HG03135 (cell line): ENCODE data around the gene ATP2C2.

Experiments
- ATAC-seq: cut with Tn5 transposase; IDR thresholded peaks from one replicate; pipeline ENCODE4 v1.9.1; 2021; ENCODE audit warnings: mild to moderate bottlenecking, moderate library complexity; ENCODE audit not compliant: unreplicated experiment

Gene ATP2C2

DNA sequence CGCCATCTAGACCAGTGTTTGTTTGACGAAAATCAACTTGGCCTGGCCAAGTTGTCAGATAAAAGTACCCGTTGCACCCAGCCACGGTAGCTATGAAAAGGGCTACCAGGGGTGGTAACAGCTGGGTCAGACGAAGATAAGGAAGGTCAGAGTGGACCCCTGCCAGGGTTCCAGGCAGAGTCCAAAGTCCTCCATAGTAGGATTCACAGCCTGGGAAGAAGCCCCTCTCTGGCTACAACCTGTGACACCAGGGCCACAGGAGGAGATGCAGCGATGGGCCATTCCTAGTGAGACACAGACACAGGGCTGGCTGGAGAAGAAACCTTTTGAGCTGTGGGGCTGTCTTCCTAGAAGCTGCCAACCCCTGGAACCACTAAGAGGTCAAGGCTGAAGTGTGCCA lies 96.8 kb downstream of the ATP2C2 start:
- ATAC-seq = no peak

DNA sequence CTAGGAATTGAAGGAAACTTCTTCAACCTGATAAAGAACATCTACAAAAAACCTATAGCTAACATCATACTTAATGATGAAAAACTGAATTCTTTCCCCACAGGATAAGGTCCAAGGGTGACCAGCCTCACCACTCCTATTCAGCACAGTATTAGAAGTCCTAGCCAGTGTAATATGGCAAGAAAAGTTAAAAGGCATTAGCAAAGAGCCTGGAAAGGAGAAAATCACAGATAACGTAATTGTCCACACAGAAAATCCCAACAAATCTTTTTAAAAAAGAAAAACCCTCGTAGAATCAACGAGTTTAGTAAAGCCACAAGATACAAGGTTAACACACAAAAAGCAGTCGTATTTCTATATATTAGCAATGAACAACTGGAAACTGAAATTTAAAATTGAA lies 98.4 kb downstream of the ATP2C2 start:
- ATAC-seq = no peak

DNA sequence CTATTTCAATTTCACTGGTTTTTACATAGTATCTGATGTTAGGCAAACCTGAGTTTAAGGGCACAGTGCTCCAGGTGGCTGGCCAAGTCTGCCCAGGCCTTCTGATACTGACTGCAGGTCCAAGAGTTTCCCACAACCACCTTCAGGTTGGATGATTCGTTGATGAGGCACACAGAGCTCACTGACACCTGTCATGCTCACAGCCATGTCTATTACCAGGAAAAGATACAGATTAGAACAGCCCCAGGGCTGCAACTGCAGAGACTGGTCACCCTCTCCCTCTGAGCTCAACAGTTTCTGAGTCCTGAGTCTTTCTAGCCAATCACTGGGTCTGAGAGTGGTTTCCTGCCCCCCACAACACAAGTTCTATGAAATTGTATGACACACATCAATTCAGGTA lies 98.9 kb downstream of the ATP2C2 start:
- no peak for ATAC-seq

DNA sequence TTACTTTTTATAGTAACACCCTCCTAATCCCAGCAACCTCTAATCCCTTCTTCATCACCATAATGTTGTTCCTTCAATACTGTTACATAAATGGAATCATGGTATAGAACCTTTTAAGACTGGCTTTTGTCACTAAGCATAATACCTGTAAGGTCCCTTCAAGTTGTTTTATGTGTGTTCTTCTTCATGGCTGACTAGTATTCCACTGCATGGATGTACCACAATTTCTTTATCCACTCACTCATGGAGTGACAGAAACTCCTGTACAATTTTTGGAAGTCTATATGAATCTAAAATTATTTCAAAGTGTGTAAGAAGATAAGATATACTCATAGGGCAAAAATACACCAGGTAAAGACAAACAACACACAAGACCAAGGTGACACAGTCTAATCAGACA lies 99.4 kb downstream of the ATP2C2 start:
- no peak for ATAC-seq

DNA sequence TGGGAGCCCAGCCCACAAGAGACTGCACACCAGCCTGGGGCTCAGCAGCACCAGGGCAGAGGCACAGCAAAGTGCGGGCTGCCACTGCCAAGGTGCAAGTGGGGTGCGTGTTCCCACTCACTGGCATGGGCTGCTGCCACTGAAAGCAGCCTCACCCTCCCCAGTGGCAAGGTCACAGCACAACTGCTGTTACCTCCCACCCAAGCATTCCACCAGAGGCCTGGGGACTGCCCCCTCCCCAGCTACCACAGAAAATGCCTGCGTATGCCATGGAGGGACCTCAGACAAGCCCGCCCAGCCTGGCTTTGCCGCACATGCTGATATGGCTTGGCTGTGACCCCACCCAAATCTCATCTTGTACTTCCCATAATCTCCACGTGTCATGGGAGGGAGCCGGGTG lies 103.0 kb downstream of the ATP2C2 start:
- no peak for ATAC-seq

DNA sequence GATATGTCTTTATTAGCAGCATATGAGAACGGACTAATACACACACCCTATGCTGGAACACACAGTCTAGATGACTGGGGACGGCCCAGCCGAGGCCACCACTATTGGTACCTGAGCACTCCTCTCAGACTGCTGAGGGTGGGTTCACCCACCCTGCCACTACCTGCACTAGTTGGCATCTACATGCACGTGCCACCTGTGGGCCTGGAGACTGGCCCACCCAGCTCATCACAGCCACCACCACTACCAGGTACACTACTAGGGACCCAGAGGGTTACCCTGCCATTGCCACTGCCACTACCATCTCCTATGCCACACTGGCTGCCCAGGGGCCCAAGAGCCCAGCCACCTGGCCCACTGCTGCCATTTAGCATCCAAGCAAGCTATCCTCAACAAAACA lies 103.6 kb downstream of the ATP2C2 start:
- ATAC-seq = no peak

DNA sequence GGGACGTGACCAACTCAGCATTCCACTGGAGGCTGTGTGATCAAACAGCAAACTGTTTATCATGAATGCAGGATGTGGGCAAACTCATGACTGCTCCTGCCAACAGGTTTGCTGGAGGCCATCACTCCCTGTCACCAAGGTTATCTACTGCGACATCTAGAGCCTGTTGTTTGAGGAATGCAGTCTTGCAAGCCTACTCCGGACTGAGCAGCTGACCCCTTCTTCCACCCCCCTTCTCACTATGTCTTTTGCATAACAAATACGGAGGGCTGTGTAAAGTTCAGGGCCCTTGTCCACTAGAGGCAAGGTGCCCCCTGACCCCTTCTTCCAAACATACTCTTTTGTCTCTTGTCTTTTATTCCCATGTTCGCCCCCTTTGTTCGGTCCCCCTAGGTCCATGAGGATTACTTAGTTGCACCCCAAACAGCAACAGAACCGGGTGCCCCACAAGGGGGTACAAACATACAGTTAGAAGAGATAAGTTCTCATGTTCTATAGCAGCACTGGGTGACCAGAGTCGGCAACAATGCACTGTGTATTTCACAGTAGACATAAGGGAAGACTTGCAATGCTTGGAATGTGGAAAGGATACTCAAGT lies 107.4 kb downstream of the ATP2C2 start:
- ATAC-seq = no peak

DNA sequence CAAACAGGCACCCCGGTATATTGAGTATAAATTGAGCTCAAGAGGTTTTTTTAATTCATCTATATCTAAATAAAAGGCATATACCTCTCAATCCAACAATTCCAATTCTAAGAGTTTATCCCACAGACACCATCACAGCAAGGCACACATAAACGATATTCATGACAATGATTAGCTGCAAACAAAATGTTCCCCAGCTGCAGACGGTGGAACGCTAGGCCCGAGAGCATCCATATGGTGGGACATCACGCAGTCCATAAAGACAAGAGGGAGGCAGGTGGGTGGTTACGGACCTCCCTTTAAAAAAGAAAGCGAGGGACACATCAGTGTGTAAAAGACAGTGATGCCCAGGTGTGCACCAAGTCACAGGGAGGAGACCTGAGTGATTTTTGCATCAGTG lies 108.1 kb downstream of the ATP2C2 start:
- ATAC-seq = no peak

DNA sequence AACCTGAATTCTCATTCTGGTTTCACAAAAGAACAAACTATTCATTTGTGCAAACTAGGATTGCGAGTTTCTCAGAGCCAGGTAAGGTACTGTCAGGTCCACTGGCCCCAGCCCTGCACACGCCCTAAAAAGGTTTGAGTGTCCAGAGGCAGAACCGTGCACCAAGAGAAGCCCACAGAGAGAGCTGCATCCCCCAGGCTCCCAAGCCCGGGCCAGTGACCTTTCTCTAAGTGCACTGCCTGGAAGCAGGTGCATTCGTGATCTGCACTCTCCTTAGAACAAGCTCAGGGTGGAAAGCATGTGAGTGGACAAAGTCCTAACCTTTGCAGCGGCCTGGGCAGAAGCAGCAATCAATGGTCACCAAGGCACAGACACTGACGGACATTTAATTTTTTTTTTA lies 109.3 kb downstream of the ATP2C2 start:
- no peak for ATAC-seq

DNA sequence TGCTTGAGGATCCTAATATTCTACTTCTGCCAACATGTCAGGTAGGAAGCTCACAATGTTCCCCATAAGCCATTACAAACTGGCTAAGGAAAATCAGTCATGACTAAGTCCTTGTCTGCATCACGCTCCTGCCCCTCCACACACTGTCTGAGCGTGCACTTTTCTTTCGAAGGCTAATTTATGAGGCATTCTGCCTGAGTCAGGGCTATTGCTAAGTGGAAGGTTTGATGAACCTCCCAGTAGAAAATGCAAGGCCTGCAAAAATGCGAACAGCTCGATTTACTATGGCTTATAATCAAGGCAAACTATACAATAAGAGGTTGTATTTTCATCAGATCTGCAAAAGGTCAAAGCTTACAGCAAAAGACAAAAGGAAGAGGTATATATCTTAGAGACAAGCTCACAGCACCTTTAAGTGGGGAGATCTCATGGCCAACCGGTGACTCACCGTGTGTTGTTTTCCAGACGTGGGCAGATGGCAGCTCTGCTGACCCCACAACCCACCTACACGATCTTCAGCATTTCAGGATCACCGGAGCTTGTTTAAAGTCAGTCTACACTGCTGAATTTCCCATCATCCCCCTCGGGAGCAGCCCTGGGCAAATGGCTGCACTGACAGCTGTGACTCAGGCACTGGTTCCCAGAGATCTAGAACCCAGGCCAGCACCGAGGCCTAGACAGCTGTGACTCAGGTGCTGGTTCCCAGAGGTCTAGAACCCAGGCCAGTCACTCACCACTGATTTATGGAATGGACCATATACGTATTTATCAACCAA lies 110.0 kb downstream of the ATP2C2 start:
- ATAC-seq = no peak

DNA sequence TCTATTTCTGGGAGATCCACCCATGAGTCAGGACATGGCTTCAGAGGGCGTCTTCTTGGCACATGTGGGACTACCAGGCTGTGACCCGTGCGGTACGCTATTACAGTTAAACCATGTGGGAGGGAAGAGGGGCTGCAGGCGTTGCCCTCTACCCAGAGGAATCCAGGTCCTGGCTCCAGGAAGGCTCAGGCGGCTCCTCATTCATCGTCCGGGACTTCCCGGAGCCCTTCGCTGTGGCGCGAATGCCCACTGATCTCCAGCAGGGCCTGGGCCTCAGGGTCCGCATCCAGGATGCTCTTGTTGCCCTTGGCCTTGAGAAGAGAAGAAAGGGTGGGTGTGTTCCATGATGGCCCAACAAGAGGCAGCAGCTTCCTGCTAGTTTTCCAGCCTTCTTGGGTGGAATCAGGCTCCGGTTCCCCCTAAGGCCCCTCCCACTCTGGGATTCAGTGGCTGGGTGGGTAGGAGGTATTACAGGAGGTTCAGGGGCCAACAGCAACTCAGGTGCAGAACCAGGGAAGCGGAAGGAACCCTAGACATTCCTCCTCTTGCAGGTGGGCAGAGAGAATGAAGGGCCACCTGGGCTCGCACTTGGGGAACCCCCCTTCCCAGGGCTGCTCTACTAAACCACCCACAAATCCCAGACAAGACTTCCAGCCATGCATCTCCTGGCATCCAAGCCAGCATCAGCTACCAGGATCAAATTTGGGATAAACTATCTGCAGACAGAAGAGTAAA lies 111.5 kb downstream of the ATP2C2 start:
- no peak for ATAC-seq

DNA sequence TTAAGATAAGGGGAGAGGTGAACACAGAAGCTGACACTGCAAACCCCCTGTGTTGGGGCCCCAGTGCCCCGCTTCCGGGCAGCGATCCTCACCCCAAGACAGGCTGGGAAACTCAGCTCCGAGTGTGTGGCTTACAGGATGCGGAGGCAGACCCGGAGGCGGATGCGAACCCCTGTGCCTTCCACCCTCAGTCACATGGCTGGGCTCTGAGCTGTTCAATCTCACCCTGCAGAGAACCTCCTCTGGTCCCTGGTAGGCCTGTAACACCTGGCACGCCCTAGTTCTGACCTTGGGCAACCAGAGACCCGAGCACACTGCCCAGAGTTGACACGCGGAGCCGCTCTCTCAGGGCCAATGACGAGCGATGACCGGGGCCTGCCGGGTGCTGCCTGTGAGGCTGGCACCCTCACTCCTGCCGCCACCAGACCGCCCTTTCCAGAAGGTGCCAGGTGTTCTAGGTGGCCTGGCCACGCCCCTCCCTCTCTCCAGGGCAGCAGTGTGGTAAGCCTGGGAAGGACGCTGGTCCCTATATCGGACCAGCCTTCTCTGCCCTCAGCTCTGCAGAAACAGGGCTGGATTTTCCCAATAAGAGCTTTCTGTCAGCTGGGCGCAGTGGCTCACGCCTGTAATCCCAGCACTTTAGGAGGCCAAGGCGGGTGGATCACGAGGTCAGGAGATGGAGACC lies 112.9 kb downstream of the ATP2C2 start:
- ATAC-seq = no peak

DNA sequence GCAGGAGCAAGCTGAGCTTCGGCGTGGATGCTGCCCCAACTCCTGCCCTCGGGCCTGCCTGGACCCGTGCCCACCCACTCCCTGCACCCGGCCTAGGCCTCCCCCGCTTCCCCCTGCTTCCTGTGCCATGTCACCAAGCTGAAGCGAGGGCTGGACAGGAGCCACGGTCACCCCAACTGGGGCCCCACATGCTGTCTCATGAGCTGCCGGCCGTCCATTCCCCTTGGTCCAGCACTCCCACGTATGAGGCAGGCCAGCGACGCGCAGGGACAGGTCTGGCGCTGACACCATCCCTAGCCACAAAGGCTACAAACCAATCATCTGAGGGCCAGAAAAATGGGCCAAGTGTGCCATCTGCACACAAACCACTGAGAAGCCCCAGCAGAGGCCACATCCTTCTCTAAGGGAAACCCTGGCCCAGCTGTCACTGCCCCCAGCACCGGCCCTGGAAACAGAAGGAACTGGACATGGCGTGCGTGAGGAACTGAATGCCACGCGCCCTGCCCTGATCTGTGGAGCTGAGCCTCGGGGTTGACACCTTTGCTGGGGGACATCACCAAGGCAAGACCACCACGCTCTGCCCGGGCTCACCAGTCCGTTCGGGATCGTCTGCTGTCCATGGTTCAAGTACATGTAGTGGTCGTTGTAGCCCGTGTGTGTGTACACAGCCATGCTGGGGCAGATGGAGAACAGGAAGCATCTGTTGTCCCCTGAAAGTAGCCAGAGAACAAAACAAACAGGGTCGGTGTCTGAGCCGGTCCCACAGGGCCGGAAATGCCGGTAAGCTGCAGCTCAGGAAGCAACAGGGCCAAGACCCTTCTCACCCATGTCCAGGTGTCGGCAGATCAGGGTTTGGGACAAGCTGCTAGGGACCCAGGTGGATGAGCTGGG lies 113.9 kb downstream of the ATP2C2 start:
- no peak for ATAC-seq

DNA sequence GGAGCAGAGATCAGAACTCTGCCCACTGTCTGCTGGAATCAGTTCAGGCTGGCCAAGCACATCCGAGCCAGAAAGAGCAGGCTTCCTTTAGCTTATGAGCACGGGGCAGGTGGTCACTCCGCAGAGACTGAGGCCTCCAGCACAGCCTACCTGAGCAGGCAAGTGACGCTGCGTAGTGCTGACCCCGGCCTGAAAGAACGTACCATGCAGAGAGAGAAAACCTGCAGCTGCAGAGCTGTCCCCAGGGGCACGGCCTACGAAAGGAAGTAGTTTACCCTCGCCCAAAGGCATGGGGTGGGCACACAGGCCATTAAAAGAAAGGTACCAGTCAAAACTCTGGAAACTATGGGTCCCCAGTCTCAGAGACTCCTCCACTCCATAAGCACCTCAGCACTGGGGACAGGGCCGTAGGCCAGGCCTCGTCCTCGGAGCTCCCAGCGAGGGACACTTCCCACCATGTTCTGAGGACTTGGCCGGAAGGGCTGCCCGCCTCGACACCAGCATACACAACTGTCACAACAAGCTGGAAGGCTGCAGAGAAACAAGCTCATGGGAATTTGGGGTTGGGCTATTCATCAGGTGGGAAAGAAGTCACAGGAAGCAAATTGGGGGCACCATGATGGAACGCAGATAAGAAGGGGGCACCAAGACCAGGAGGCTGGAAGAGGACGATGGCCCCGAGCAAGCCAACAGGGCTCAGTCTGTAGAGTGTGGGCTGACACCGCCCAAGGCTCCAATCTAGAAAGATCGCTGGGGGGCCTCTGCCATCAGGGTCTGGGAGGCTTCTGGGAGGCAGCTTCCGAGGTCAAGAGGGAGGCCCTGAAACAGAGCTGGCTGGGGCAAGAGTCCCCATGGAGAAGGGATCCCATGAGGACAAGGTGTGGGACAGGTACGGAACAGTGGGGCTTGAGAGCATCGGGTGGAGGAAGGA lies 114.9 kb downstream of the ATP2C2 start:
- no peak for ATAC-seq

DNA sequence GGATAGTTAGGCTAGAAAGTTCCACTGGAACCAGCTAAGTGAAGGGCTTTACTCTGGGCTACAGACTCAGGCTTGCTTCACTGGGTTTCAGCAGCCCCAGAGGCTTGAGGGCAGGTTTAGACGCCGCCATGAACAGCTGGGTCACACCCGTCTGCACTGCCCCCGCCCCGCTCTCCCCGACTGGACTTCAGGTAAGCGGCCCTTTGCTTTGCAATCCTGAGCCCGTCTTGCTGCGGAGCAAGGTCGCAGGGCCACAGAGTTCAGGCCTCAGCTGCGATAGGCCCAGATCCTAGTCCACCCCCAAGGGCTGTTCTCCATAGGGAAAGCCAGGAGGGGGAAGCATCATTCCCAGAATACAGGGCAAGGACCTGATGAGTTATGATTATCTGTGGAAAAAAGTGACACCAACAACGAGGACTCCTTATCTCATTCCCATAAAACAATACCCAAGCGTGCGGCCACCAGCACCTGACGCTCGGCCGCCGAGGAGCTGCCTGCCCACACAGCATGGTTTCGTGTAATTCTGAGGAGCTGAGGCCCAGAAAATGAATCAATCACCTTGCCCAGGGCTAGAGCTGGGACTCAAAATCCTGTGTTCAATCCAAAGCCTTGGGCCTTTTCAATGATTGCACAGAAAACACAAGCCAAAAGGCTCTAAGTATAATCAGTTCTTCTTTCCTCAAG lies 115.7 kb downstream of the ATP2C2 start:
- ATAC-seq = no peak

DNA sequence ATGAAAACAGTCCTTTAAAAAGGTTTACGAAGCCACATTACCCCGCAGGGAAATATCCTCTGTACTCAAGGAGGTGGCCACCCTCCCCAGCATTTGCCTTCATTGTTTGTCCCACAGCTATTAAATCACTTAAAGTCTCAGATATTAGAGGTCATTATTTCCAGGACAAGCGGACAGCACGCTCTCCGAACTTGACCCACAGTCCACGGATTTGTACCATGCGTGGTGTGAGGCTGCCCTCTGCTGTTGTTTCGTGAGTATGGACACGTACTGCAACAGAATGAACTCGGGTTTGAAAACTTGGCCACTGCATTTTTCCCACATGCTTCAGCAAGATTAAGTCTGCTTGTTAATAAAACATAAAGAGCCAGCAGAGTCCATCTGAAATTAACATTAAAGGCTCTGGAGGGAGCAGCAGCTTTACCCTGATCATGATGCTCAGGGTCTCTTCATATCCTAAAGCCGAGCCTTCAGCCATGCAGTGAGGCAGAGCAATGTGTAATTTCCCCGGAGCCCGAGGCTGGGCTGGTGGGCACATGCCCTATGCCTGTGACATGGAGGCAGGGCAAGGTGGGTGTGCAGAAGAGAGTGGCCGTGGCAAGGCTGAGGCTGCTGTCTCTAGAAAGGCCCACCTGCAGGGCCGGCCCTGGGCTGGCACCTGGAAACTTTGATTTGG lies 116.4 kb downstream of the ATP2C2 start:
- ATAC-seq = no peak

DNA sequence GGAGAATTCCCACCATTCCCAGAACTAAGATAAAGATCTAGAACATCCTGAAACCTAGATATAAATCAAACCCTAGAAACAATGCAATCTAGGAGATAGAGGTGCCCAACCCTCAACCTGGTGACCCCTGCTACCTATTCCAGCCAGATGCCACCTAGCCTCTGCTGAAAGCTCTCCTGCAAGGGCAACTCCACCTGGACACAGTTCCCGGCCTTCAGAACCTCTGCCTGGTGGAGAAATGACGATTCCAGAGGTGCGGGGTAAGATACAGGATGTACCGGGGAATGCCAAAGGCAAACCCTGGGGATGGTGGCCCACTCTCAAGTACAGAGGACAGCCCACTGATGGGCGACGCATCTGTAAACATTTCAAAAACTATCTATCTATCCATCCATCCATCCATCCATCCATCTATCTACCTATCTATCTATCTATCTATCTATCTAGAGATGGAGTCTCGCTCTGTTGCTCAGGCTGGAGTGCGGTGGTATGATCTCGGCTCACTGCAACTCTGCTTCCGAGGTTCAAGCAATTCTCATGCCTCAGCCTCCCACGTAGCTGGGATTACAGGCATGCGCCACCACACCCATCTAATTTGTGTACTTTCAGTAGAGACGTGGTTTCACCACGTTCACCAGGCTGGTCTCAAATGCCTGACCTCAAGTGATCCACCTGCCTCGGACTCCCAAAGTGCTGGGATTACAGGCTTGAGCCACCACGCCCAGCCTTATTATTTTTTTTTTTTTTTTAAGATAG lies 117.1 kb downstream of the ATP2C2 start:
- ATAC-seq = no peak

DNA sequence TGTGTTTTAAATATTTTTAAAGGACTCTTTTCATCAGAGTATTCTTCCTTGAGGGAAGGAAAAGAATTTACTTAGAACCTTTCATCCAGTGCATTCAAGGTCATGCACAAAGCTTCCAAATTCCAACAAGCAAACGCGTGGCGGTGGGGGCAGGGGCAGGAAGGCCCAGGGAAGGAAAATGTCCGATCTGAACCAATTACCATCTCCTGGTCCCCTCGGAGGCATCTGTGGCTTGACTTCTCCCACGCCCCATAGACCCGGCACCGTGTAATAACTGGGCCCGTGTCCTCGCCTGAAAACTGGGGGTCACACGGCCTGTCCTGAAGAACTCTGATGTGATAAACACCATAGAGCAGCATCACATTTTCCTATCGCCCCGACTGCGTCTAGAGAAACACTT lies 117.8 kb downstream of the ATP2C2 start:
- ATAC-seq = no peak
